Parathyroid adenoma (tissue), 2 donors: Measurements from ENCODE around the gene HAUS2.

Experiments
- H2AFZ ChIP-seq: fragments of 300-600 bp; sonication (generic); one replicate; pipeline ENCODE4 v1.7.0; 2017; ENCODE audit warnings: antibody characterized with exemption, mild to moderate bottlenecking
- H3K27ac ChIP-seq: fragments of 300-600 bp; sonication (generic); one replicate; pipeline ENCODE4 v1.7.0; 2017
- H3K27me3 ChIP-seq: fragments of 300-600 bp; sonication (generic); one replicate; pipeline ENCODE4 v1.7.0; 2017; ENCODE audit warnings: low read length; ENCODE audit not compliant: control insufficient read depth, insufficient read depth
- H3K36me3 ChIP-seq: fragments of 300-600 bp; sonication (generic); one replicate; pipeline ENCODE4 v1.7.0; 2017; ENCODE audit warnings: low read length; ENCODE audit not compliant: control insufficient read depth, insufficient read depth
- H3K4me1 ChIP-seq: fragments of 300-600 bp; sonication (generic); one replicate; pipeline ENCODE4 v1.7.0; 2017; ENCODE audit warnings: control low read depth
- H3K4me2 ChIP-seq: fragments of 300-600 bp; sonication (generic); one replicate; pipeline ENCODE4 v1.7.0; 2017; ENCODE audit warnings: low read length
- H3K4me3 ChIP-seq: fragments of 300-600 bp; sonication (generic); one replicate; pipeline ENCODE4 v1.7.0; 2017; ENCODE audit warnings: low read depth, low read length
- H3K79me2 ChIP-seq: fragments of 300-600 bp; sonication (generic); one replicate; pipeline ENCODE4 v1.7.0; 2017; ENCODE audit warnings: control low read depth
- H3K9ac ChIP-seq: fragments of 300-600 bp; sonication (generic); one replicate; pipeline ENCODE4 v1.7.0; 2017; ENCODE audit warnings: mild to moderate bottlenecking
- H3K9me3 ChIP-seq: fragments of 300-600 bp; sonication (generic); one replicate; pipeline ENCODE4 v1.7.0; 2017; ENCODE audit warnings: low read length; ENCODE audit not compliant: control insufficient read depth
- CTCF ChIP-seq: fragments of 300-600 bp; sonication (generic); IDR thresholded peaks from one replicate; pipeline ENCODE4 v1.7.0; 2017; ENCODE audit warnings: antibody characterized with exemption, mild to moderate bottlenecking
- donor health status: primary hyperparathyroidism.

HAUS2 gene

DNA sequence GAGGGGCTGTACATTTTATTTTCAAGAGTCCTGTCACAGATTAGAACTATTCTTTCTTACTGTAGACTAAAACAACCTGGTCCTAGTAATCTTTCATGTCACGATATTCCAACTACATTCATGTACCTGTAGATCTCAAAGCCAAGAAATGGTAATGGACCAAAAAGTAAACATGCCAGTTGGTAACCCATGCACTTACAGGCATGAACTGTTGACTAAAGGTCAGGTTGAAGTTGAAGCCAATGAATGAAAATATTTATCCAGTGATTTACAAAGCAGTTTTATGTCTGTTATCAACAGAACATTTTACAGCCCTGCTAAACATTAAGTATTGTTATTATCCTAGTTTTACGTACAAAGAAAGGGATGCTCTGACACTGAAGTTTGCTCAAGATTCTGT, 25.3 kb upstream of the HAUS2 start:
- H2AFZ ChIP-seq, result no peak overlapping the region
- no peaks in the 10 kb centered on the region for H3K4me1 ChIP-seq
- H3K4me3 ChIP-seq, result no peak overlapping the region
- H3K4me2 ChIP-seq, result no peak overlapping the region
- H3K27me3 ChIP-seq, result no peaks in the 10 kb centered on the region
- H3K9me3 ChIP-seq, result no peaks in the 10 kb centered on the region
- H3K79me2 ChIP-seq, result no peaks in the 10 kb centered on the region
- no peak for TF ChIP-seq CTCF
- no peak overlapping the region for H3K9ac ChIP-seq
- H3K36me3 ChIP-seq, result no peaks in the 10 kb centered on the region
- H3K27ac ChIP-seq, result no peak overlapping the region

- Histone ChIP-seq H3K4me3 (no peak overlapping the region), H3K79me2 (no peaks in the 10 kb centered on the region), H2AFZ (no peak overlapping the region), H3K27me3 (no peaks in the 10 kb centered on the region), H3K4me2 (no peak overlapping the region), H3K27ac (no peak overlapping the region), H3K9ac (no peak overlapping the region), H3K36me3 (no peaks in the 10 kb centered on the region), H3K4me1 (no peaks in the 10 kb centered on the region), H3K9me3 (no peaks in the 10 kb centered on the region)
- no peak for TF ChIP-seq CTCF
Observed at GRCh38 chr15:42528970-42529369, 19.7 kb upstream of the HAUS2 start.

GRCh38 chr15:42533246-42533645, 15.4 kb upstream of the HAUS2 start:
- no peak overlapping the region for H3K4me2 ChIP-seq
- no peak overlapping the region for H3K9ac ChIP-seq
- H2AFZ ChIP-seq, result no peak overlapping the region
- TF ChIP-seq CTCF, result no peak
- no peak overlapping the region for H3K4me3 ChIP-seq
- no peaks in the 10 kb centered on the region for H3K79me2 ChIP-seq
- no peaks in the 10 kb centered on the region for H3K27me3 ChIP-seq
- no peaks in the 10 kb centered on the region for H3K9me3 ChIP-seq
- H3K27ac ChIP-seq, result no peak overlapping the region
- H3K4me1 ChIP-seq, result no peaks in the 10 kb centered on the region
- no peaks in the 10 kb centered on the region for H3K36me3 ChIP-seq

DNA sequence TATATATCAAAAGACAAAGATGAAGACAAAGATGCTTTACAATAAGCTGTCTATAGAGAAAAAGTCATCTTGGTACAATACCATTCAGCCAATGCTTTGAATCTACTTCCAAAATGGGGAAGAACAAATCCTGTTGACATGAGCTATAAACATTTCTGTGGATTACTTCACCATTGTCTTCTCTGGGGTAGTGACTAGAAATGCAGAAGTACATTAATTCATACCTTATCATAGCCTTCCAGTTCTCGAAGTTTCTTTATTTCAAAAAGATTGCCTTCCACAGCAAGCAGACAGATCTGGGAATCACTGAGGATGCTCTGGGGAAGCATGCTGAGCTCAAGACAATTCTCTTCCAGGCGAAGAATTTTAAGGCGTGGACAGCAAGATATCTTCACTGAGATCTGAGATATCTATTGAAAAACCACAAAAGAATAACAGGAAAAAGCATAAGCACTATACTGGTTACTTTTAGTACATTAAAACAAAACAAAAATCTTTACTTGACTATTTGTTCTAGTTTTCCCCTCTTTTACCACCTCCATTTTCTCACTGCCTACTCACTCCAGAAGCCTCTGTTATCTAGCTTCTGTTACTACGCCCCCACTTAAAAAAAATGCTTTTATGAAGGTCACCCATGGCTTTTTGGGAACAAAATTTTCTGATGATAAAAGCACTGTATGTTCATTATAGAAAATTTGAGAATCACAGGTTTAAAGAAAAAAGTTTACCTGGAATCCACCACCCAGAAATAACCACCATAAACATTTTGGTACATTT, 3.6 kb upstream of the HAUS2 start:
- no peak overlapping the region for H2AFZ ChIP-seq
- no peak overlapping the region for H3K4me3 ChIP-seq
- H3K9me3 ChIP-seq, result no peaks in the 10 kb centered on the region
- H3K79me2 ChIP-seq, result peaks cover 3% of the 10 kb centered on the region
- H3K9ac ChIP-seq, result no peak overlapping the region
- H3K4me2 ChIP-seq, result no peak overlapping the region
- no peaks in the 10 kb centered on the region for H3K36me3 ChIP-seq
- TF ChIP-seq CTCF, result no peak
- H3K4me1 ChIP-seq, result peaks cover 2% of the 10 kb centered on the region
- H3K27ac ChIP-seq, result no peak overlapping the region
- no peaks in the 10 kb centered on the region for H3K27me3 ChIP-seq

GRCh38 chr15:42547918-42548248, 755 bp upstream of the HAUS2 start:
- H3K9me3 ChIP-seq, result no peaks in the 10 kb centered on the region
- peak overlapping the region; percentile 67 for H2AFZ ChIP-seq
- no peak for TF ChIP-seq CTCF
- H3K4me3 ChIP-seq, result peak overlapping the region; percentile 97
- H3K27ac ChIP-seq, result peak overlapping the region; percentile 76
- peaks cover 2% of the 10 kb centered on the region for H3K4me1 ChIP-seq
- peak overlapping the region; percentile 87 for H3K4me2 ChIP-seq
- no peaks in the 10 kb centered on the region for H3K27me3 ChIP-seq
- peaks cover 3% of the 10 kb centered on the region for H3K79me2 ChIP-seq
- no peaks in the 10 kb centered on the region for H3K36me3 ChIP-seq
- H3K9ac ChIP-seq, result no peak overlapping the region
